Measurements from ENCODE around the gene BPNT1. TPM values are rescaled to one million over a fixed set of nuclear protein-coding genes. Genes with fewer than 3 reads are reported as not detected.

Gene BPNT1
- total and polyA plus RNA-seq, 2 of the 8 experiments (the other 6 are each of a cell fraction or from before 2014, with no cell fraction given) = 13.2 to 16.3 TPM

GRCh38 chr1:220028346-220028895 lies 61.2 kb downstream of the BPNT1 start:
- Histone ChIP-seq H4K5ac (ENCODE audit: insufficient read length, low read depth, low read length) (no peak overlapping the region), H3K14ac (ENCODE audit: insufficient read length) (no peak overlapping the region), H2BK15ac (ENCODE audit: low read length) (no peak overlapping the region), H3K23me2 (ENCODE audit: low read depth, low read length) (no peaks in the 10 kb centered on the region), H2AFZ (ENCODE audit: low read length) (no peak overlapping the region), H3K9ac (replicated peaks in 1 of 4; ENCODE audit: extremely low read depth in 1 of 4, low read depth in 3 of 4, low read length in 3 of 4) (no peak overlapping the region), H2AK5ac (ENCODE audit: low read depth, low read length) (no peak overlapping the region), H3K27ac (ENCODE audit: low read depth, low read length) (no peak overlapping the region), H4K20me1 (replicated peaks in 1 of 2; ENCODE audit: control insufficient read depth in 1 of 2, insufficient read depth in 2 of 2, low read length in 2 of 2) (no peaks in the 10 kb centered on the region), H3K4me1 (replicated peaks in 1 of 4; ENCODE audit: control insufficient read depth in 3 of 4, insufficient read depth in 4 of 4, low read length in 3 of 4) (no peaks in the 10 kb centered on the region), H3K56ac (replicated peaks; ENCODE audit: insufficient read length, low read depth, low read length) (no peak overlapping the region), H3K27me3 (replicated peaks in 1 of 4; ENCODE audit: control insufficient read depth in 3 of 4, extremely low read depth in 1 of 4, insufficient read depth in 3 of 4, low read length in 3 of 4) (no peaks in the 10 kb centered on the region), H3K23ac (ENCODE audit: insufficient read length) (no peak overlapping the region), H3K9me3 (ENCODE audit: insufficient read depth in 2 of 2, low read depth in 1 of 2, low read length in 1 of 2) (no peaks in the 10 kb centered on the region), H3K79me1 (ENCODE audit: low read depth, low read length) (no peaks in the 10 kb centered on the region), H2BK120ac (replicated peaks; ENCODE audit: low read depth, low read length) (no peak overlapping the region), H3K18ac (ENCODE audit: extremely low read depth, low read length) (no peak overlapping the region), H3K36me3 (ENCODE audit: control insufficient read depth in 2 of 4, insufficient read depth in 4 of 4, low read length in 3 of 4) (peaks cover 2 to 52% (median 18%) of the 10 kb centered on the region in 4 experiments; a peak in 6 of 8 replicates), H3K79me2 (ENCODE audit: control insufficient read depth in 1 of 2, insufficient read depth in 2 of 2, low read length in 2 of 2) (no peaks in the 10 kb centered on the region), H2BK12ac (ENCODE audit: low read depth, low read length) (no peak overlapping the region), H4K91ac (replicated peaks; ENCODE audit: insufficient read length, low read length) (no peak overlapping the region), H3K4me3 (ENCODE audit: extremely low read depth in 1 of 4, insufficient read depth in 2 of 4, low read depth in 3 of 4, low read length in 4 of 4) (no peak overlapping the region), H2BK20ac (ENCODE audit: low read length) (no peak overlapping the region), H3K4me2 (ENCODE audit: insufficient read depth in 1 of 2, low read depth in 2 of 2, low read length in 2 of 2) (no peak overlapping the region), H3K4ac (replicated peaks; ENCODE audit: insufficient read length, low read depth, low read length) (no peak overlapping the region), H2BK5ac (ENCODE audit: low read depth, low read length) (no peak overlapping the region), H4K8ac (ENCODE audit: extremely low read depth, insufficient read depth, low read length) (no peak overlapping the region)
- ChIA-PET CTCF (ENCODE audit: partially characterized antibody) (interaction anchor here (0.9 kb wide), 1 partner anchor 62 kb away, joined by 4 read pairs; the partner anchor contains the start of gene BPNT1), POLR2A (ENCODE audit: partially characterized antibody) (no interaction called here)
- 89% methylated on average over 4 of the region's 4 CpGs; no CpG with 5 or more reads in 1 of the 2 experiments for whole genome bisulfite sequencing, 2 experiments (ENCODE audit: extremely low coverage in 1 of 2, insufficient coverage in 1 of 2, insufficient read length in 1 of 2, insufficient replicate concordance in 2 of 2, low coverage in 1 of 2, low lambda C conversion rate in 2 of 2, missing lambda C conversion rate in 1 of 2)
- DNase-seq (ENCODE audit: low read depth in 1 of 2, low spot score in 2 of 2) = no peak
- TF ChIP-seq RAD21 (IDR thresholded peaks at IDR 0.05 in 1 of 2, conservative IDR thresholded peaks at IDR 0.05 in 1 of 2; ENCODE audit: low read depth in 2 of 2, low read length in 2 of 2) = no peak
- no peak for TF ChIP-seq POLR2AphosphoS5 (IDR thresholded peaks at IDR 0.05; ENCODE audit: low read depth, low read length)
- no peak for TF ChIP-seq SP2 (IDR thresholded peaks at IDR 0.05; ENCODE audit: low read length)
- TF ChIP-seq KDM5A (IDR thresholded peaks at IDR 0.05; ENCODE audit: low read length) = no peak
- TF ChIP-seq TAF7 (optimal IDR thresholded peaks at IDR 0.05; ENCODE audit: borderline replicate concordance, low read depth, low read length) = no peak
- TF ChIP-seq GABPA (IDR thresholded peaks at IDR 0.05; ENCODE audit: borderline replicate concordance, insufficient read depth, low read length) = no peak
- TF ChIP-seq E2F6 (IDR thresholded peaks at IDR 0.05) = no peak
- TF ChIP-seq RNF2 (IDR thresholded peaks at IDR 0.05; ENCODE audit: borderline replicate concordance, low read depth, low read length, missing control alignments, poor library complexity, severe bottlenecking) = no peak
- TF ChIP-seq POLR2A (IDR thresholded peaks at IDR 0.05; ENCODE audit: control extremely low read depth in 1 of 2, low read depth in 2 of 2, low read length in 2 of 2) = no peak
- no peak for FAIRE-seq
